DND-41 (cell line): ENCODE measurements around the gene PALD1.

Experiments
- ATAC-seq: fragments of 200-7000 bp; cut with Tn5 transposase; 3 replicates; pipeline ENCODE4 v1.9.1; 2021; ENCODE audit warnings: low read depth; ENCODE audit not compliant: insufficient read depth
- DNase-seq: peaks from one replicate; pipeline ENCODE4 v3.0.0-alpha.2; 2020
- H2AFZ ChIP-seq: 2 replicates; pipeline ENCODE4 v1.6.0; 2012; ENCODE audit warnings: low read depth, low read length
- H3K27ac ChIP-seq: 2 replicates; pipeline ENCODE4 v1.5.1; 2012; ENCODE audit warnings: low read length, inconsistent platforms
- H3K27me3 ChIP-seq: fragments of 200-600 bp; sonication (generic); 2 replicates; pipeline ENCODE4 v1.6.0; 2012; ENCODE audit warnings: low read length, mild to moderate bottlenecking, inconsistent platforms; ENCODE audit not compliant: insufficient read depth, poor library complexity
- H3K36me3 ChIP-seq: 2 replicates; pipeline ENCODE4 v1.5.1; 2012; ENCODE audit warnings: low read length, inconsistent platforms; ENCODE audit not compliant: insufficient read depth
- H3K4me1 ChIP-seq: 2 replicates; pipeline ENCODE4 v1.5.1; 2012; ENCODE audit warnings: mild to moderate bottlenecking, low read length; ENCODE audit not compliant: insufficient read depth
- H3K4me2 ChIP-seq: 2 replicates; pipeline ENCODE4 v1.6.0; 2012; ENCODE audit warnings: mild to moderate bottlenecking, moderate library complexity, low read length, inconsistent platforms; ENCODE audit not compliant: insufficient read depth
- H3K4me3 ChIP-seq, 2 experiments: fragments of 200-600 bp in 1 of 2; shearing (Covaris generic) in 1 of 2; 2 replicates each; pipeline ENCODE4 v1.5.1; 2012 to 2016; ENCODE audit warnings: inconsistent platforms in 2 of 2, low read length in 2 of 2, mild to moderate bottlenecking in 2 of 2, low read depth in 1 of 2, moderate library complexity in 1 of 2
- H3K79me2 ChIP-seq: 2 replicates; pipeline ENCODE4 v1.6.0; 2012; ENCODE audit warnings: low read length, inconsistent platforms; ENCODE audit not compliant: insufficient read depth
- H3K9ac ChIP-seq: 2 replicates; pipeline ENCODE4 v1.6.0; 2012; ENCODE audit warnings: low read depth, mild to moderate bottlenecking, inconsistent platforms, low read length, moderate library complexity
- H3K9me3 ChIP-seq: 2 replicates; pipeline ENCODE4 v1.5.1; 2012; ENCODE audit warnings: low read length, moderate library complexity, mild to moderate bottlenecking, inconsistent platforms; ENCODE audit not compliant: insufficient read depth, severe bottlenecking
- H4K20me1 ChIP-seq: 2 replicates; pipeline ENCODE4 v1.6.0; 2012; ENCODE audit warnings: low read length; ENCODE audit not compliant: insufficient read depth
- CTCF ChIP-seq: IDR thresholded peaks from 2 replicates; pipeline ENCODE4 v1.5.1; 2012; ENCODE audit warnings: borderline replicate concordance, low read length, moderate library complexity, mild to moderate bottlenecking; ENCODE audit not compliant: poor library complexity, severe bottlenecking; ENCODE audit errors: extremely low read depth
- EZH2 ChIP-seq: IDR thresholded peaks from 3 replicates; pipeline ENCODE4 v1.6.1; 2012; ENCODE audit warnings: borderline replicate concordance, low read depth, mild to moderate bottlenecking, moderate library complexity, low read length, inconsistent platforms; ENCODE audit not compliant: severe bottlenecking

PALD1 gene

GRCh38 chr10:70565556-70566514 lies 87.3 kb downstream of the PALD1 start:
- Histone ChIP-seq H4K20me1 (0 out of 2 replicates have a peak, but pooled peaks cover 3% of the 10 kb centered on the region), H2AFZ (no peak overlapping the region), H3K36me3 (peaks cover 2% of the 10 kb centered on the region; the same call in 1 of the 2 replicates), H3K4me1 (peaks cover 30% of the 10 kb centered on the region), H3K4me3 (no peak overlapping the region), H3K27me3 (no peaks in the 10 kb centered on the region), H3K4me2 (no peak overlapping the region), H3K79me2 (no peaks in the 10 kb centered on the region), H3K9ac (no peak overlapping the region), H3K9me3 (no peaks in the 10 kb centered on the region), H3K27ac (no peak overlapping the region)
- ATAC-seq (no peak), DNase-seq (no peak)
- TF ChIP-seq CTCF (no peak), EZH2 (no peak)

- Histone ChIP-seq H3K4me3 (no peak overlapping the region), H3K27me3 (no peaks in the 10 kb centered on the region), H3K36me3 (peaks cover 2% of the 10 kb centered on the region; the same call in 1 of the 2 replicates), H3K4me1 (peaks cover 25% of the 10 kb centered on the region), H3K9ac (no peak overlapping the region), H3K9me3 (no peaks in the 10 kb centered on the region), H2AFZ (no peak overlapping the region), H4K20me1 (0 out of 2 replicates have a peak, but pooled peaks cover 3% of the 10 kb centered on the region), H3K79me2 (no peaks in the 10 kb centered on the region), H3K27ac (no peak overlapping the region), H3K4me2 (no peak overlapping the region)
- TF ChIP-seq CTCF (no peak), EZH2 (no peak)
- DNase-seq: no peak
- no peak for ATAC-seq
These were observed 88.1 kb downstream of the PALD1 start for GRCh38 chr10:70566515-70567290.

DNA sequence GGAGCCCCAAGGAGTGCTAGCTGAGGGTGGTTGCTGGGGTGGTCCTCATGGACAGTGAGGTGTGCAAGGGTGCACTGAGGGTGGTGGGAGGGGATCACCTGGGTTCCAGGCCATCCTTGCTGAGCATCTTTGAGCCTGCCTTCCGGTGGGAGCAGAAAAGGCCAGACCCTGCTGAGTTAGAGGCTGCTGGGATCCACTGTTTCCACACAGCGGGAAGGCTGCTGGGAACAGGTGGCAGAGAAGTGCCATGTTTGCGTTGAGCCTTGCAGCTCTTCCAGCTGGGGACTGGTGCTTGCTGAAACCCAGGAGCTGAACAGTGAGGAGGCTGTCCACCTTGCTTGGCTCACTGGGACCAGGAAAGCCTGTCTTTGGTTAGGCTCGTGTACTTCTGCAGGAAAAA lies 89.0 kb downstream of the PALD1 start:
- Histone ChIP-seq H3K27ac (no peak overlapping the region), H4K20me1 (0 out of 2 replicates have a peak, but pooled peaks cover 3% of the 10 kb centered on the region), H3K4me1 (peaks cover 17% of the 10 kb centered on the region), H3K4me3 (no peak overlapping the region), H3K9me3 (no peaks in the 10 kb centered on the region), H3K27me3 (no peaks in the 10 kb centered on the region), H2AFZ (no peak overlapping the region), H3K4me2 (no peak overlapping the region), H3K79me2 (no peaks in the 10 kb centered on the region), H3K36me3 (peaks cover 2% of the 10 kb centered on the region; the same call in 1 of the 2 replicates), H3K9ac (no peak overlapping the region)
- ATAC-seq (no peak), DNase-seq (no peak)
- TF ChIP-seq CTCF (no peak), EZH2 (no peak)
